GM18519 (cell line): ENCODE data around the gene AQP11.
"Not testable (repeated sequence)": the region's sequence is repeated elsewhere in the genome, so short reads cannot be mapped to it uniquely, and the experiment has no call there.

Experiments used
- ATAC-seq: cut with Tn5 transposase; IDR thresholded peaks from one replicate; pipeline ENCODE4 v1.9.1; 2021; ENCODE audit warnings: mild to moderate bottlenecking, moderate library complexity; ENCODE audit not compliant: unreplicated experiment, low FRiP score

Gene AQP11

GRCh38 chr11:77589521-77590193 lies at the start of gene AQP11:
AQP11 (plus strand) TSS chr11:77589953; CDS start chr11:77589993, 40 bp downstream.
- peak; percentile 70 for ATAC-seq

GRCh38 chr11:77542296-77542695 lies 47.5 kb upstream of the AQP11 start:
- ATAC-seq: no peak

- ATAC-seq: no peak
Measured at GRCh38 chr11:77547047-77547836, 42.5 kb upstream of the AQP11 start.

- ATAC-seq: no peak
Measured at GRCh38 chr11:77547863-77548551, 41.7 kb upstream of the AQP11 start.

GRCh38 chr11:77548552-77549445 lies 41.0 kb upstream of the AQP11 start:
- no peak for ATAC-seq

- ATAC-seq: not testable (repeated sequence)
Measured at GRCh38 chr11:77551426-77551825, 38.3 kb upstream of the AQP11 start.

GRCh38 chr11:77557553-77557952 lies 32.2 kb upstream of the AQP11 start:
- ATAC-seq: no peak

- no peak for ATAC-seq
Measured at GRCh38 chr11:77558380-77558779, 31.4 kb upstream of the AQP11 start.

GRCh38 chr11:77559686-77560401 lies 29.9 kb upstream of the AQP11 start:
- no peak for ATAC-seq

GRCh38 chr11:77560605-77561004 lies 29.1 kb upstream of the AQP11 start:
- no peak for ATAC-seq

- no peak for ATAC-seq
Measured at GRCh38 chr11:77561257-77561656, 28.5 kb upstream of the AQP11 start.

- no peak for ATAC-seq
Measured at GRCh38 chr11:77568306-77568705, 21.4 kb upstream of the AQP11 start.

GRCh38 chr11:77568916-77569675 lies 20.7 kb upstream of the AQP11 start:
- no peak for ATAC-seq

- no peak for ATAC-seq
Measured at GRCh38 chr11:77569676-77570070, 20.1 kb upstream of the AQP11 start.

GRCh38 chr11:77570896-77571295 lies 18.9 kb upstream of the AQP11 start:
- ATAC-seq: not testable (repeated sequence)

GRCh38 chr11:77575428-77575827 lies 14.3 kb upstream of the AQP11 start:
- ATAC-seq: not testable (repeated sequence)

- ATAC-seq: no peak
Measured at GRCh38 chr11:77580712-77581337, 8.9 kb upstream of the AQP11 start.

GRCh38 chr11:77589181-77589520 lies 602 bp upstream of the AQP11 start:
- ATAC-seq: no peak
